AG04450 (cell line): ENCODE results near the gene TUBGCP5. TPM values are rescaled to one million over a fixed set of nuclear protein-coding genes. Genes with fewer than 3 reads are reported as not detected.

ENCODE experiments used
- CTCF ChIA-PET: fragments of 300-600, 350-600 bp; formaldehyde crosslinking; extraction: SDS; loops from one replicate; lab custom pipeline; 2022; ENCODE audit warnings: antibody characterized with exemption, inconsistent platforms; lab: Charles Lee
- POLR2A ChIA-PET: fragments of 350-600 bp; formaldehyde crosslinking; extraction: SDS; loops from one replicate; lab custom pipeline; 2021; ENCODE audit warnings: antibody characterized with exemption, inconsistent platforms; lab: Yijun Ruan, JAX
- DNase-seq: peaks from one replicate; pipeline ENCODE4 v3.0.0-alpha.2; 2011; ENCODE audit warnings: low read depth, low spot score
- H3K27ac ChIP-seq: one replicate; pipeline ENCODE4 v1.5.1; 2012; ENCODE audit warnings: low read depth, low read length, control low read depth
- H3K27me3 ChIP-seq: one replicate; pipeline ENCODE4 v1.6.0; 2012; ENCODE audit warnings: low read length; ENCODE audit not compliant: control insufficient read depth, insufficient read depth
- H3K4me3 ChIP-seq: 2 replicates; pipeline ENCODE4 v1.5.1; 2011; ENCODE audit warnings: mild to moderate bottlenecking, low read depth, low read length, control low read depth
- H3K9me3 ChIP-seq: 2 replicates; pipeline ENCODE4 v1.5.1; 2012; ENCODE audit warnings: low read length; ENCODE audit not compliant: control insufficient read depth, insufficient read depth
- CTCF ChIP-seq: IDR thresholded peaks from 2 replicates; pipeline ENCODE4 v1.5.1; 2011; ENCODE audit warnings: low read depth, low read length, control low read depth, inconsistent platforms
- polyA plus RNA-seq: library from polyadenylated mRNA; depleted of rRNA; stranded (reverse); fragments of >200 nt; gene quantifications from 2 replicates; pipeline ENCODE4 v1.2.3, GENCODE V29; 2011

The TUBGCP5 gene
- polyA plus RNA-seq, 1 experiment: 15.7 TPM

GRCh38 chr15:23067416-23067815, 28.0 kb upstream of the TUBGCP5 start:
- POLR2A ChIA-PET: no interaction called here
- CTCF ChIA-PET: no interaction called here

GRCh38 chr15:23065836-23066235, 26.5 kb upstream of the TUBGCP5 start:
- ChIA-PET POLR2A (no interaction called here), CTCF (no interaction called here)
- H3K4me3 ChIP-seq: no peak overlapping the region
- TF ChIP-seq CTCF: no peak
- peaks cover 41% of the 10 kb centered on the region for H3K9me3 ChIP-seq
- no peak for DNase-seq
- H3K27me3 ChIP-seq: no peaks in the 10 kb centered on the region
- no peak overlapping the region for H3K27ac ChIP-seq

More at GRCh38 chr15:23067416-23067815, 28.0 kb upstream of the TUBGCP5 start:
- Histone ChIP-seq H3K27ac (no peak overlapping the region), H3K27me3 (no peaks in the 10 kb centered on the region), H3K4me3 (no peak overlapping the region), H3K9me3 (peaks cover 41% of the 10 kb centered on the region)
- TF ChIP-seq CTCF: no peak
- DNase-seq: no peak

GRCh38 chr15:23064156-23064555, 24.8 kb upstream of the TUBGCP5 start:
- Histone ChIP-seq H3K4me3 (no peak overlapping the region), H3K27ac (no peak overlapping the region), H3K27me3 (no peaks in the 10 kb centered on the region), H3K9me3 (peaks cover 38% of the 10 kb centered on the region)
- ChIA-PET POLR2A (no interaction called here), CTCF (no interaction called here)
- no peak for TF ChIP-seq CTCF
- DNase-seq: no peak

GRCh38 chr15:23057707-23058106, 18.3 kb upstream of the TUBGCP5 start:
- TF ChIP-seq CTCF: no peak
- POLR2A ChIA-PET: interaction anchor here (0.6 kb wide), 1 partner anchor 547 kb away, joined by 5 read pairs; no protein-coding TSS in a partner anchor
- DNase-seq: no peak
- H3K9me3 ChIP-seq: no peaks in the 10 kb centered on the region
- H3K27ac ChIP-seq: no peak overlapping the region
- H3K4me3 ChIP-seq: no peak overlapping the region
- no peaks in the 10 kb centered on the region for H3K27me3 ChIP-seq
- CTCF ChIA-PET: no interaction called here

GRCh38 chr15:23055316-23055715, 15.9 kb upstream of the TUBGCP5 start:
- Histone ChIP-seq H3K27me3 (no peaks in the 10 kb centered on the region), H3K4me3 (no peak overlapping the region), H3K9me3 (no peaks in the 10 kb centered on the region), H3K27ac (no peak overlapping the region)
- no peak for DNase-seq
- no peak for TF ChIP-seq CTCF
- ChIA-PET POLR2A (no interaction called here), CTCF (no interaction called here)
